ENCODE measurements around the gene DDA1. TPM values are rescaled to one million over a fixed set of nuclear protein-coding genes. Genes with fewer than 3 reads are reported as not detected.
A peak's percentile ranks its signal among the peaks of the same experiment; 100 is the strongest.

The DDA1 gene
- total and polyA plus RNA-seq, 2 of the 13 experiments (the other 11 are each of a cell fraction or from before 2014, with no cell fraction given) = 24.5 to 26.0 TPM

DNA sequence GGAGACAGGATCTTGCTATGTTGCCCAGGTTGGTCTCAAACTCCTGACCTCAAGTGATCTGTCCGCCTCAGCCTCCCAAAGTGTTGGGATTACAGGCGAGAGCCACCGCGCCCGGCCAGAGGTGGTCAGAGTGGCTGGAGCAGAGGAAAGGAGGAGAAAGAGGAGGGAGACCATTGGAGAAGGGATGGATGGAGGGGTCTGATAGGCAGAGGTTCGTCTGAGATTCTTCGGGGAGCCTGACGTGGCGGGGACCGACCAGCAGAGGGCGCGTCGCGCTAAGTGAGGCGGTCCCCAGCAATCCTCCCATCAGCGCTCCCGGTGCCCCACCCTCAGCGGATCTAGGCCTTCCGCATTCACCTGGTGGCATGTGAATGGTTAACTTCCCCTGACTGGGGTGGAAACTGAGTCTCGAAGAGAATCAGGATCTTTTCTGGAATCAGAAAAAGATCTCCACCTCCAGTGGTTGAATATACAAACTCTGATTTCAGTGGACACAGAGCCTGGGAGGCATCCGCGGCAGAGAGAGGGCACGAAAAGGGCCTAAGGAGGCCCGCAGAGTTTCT is 36.8 kb downstream of the DDA1 start (continued):
- no peak for TF ChIP-seq ZBTB3 (CRISPR knock-in tag; IDR thresholded peaks at IDR 0.05; ENCODE audit: borderline replicate concordance, low read depth)
- no peak for TF ChIP-seq ZNF674 (CRISPR knock-in tag; IDR thresholded peaks at IDR 0.05; ENCODE audit: low read depth)
- TF ChIP-seq, protein P1, sequence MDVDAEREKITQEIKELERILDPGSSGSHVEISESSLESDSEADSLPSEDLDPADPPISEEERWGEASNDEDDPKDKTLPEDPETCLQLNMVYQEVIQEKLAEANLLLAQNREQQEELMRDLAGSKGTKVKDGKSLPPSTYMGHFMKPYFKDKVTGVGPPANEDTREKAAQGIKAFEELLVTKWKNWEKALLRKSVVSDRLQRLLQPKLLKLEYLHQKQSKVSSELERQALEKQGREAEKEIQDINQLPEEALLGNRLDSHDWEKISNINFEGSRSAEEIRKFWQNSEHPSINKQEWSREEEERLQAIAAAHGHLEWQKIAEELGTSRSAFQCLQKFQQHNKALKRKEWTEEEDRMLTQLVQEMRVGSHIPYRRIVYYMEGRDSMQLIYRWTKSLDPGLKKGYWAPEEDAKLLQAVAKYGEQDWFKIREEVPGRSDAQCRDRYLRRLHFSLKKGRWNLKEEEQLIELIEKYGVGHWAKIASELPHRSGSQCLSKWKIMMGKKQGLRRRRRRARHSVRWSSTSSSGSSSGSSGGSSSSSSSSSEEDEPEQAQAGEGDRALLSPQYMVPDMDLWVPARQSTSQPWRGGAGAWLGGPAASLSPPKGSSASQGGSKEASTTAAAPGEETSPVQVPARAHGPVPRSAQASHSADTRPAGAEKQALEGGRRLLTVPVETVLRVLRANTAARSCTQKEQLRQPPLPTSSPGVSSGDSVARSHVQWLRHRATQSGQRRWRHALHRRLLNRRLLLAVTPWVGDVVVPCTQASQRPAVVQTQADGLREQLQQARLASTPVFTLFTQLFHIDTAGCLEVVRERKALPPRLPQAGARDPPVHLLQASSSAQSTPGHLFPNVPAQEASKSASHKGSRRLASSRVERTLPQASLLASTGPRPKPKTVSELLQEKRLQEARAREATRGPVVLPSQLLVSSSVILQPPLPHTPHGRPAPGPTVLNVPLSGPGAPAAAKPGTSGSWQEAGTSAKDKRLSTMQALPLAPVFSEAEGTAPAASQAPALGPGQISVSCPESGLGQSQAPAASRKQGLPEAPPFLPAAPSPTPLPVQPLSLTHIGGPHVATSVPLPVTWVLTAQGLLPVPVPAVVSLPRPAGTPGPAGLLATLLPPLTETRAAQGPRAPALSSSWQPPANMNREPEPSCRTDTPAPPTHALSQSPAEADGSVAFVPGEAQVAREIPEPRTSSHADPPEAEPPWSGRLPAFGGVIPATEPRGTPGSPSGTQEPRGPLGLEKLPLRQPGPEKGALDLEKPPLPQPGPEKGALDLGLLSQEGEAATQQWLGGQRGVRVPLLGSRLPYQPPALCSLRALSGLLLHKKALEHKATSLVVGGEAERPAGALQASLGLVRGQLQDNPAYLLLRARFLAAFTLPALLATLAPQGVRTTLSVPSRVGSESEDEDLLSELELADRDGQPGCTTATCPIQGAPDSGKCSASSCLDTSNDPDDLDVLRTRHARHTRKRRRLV (CRISPR knock-in tag; IDR thresholded peaks at IDR 0.05) = no peak
- no peak for TF ChIP-seq TFAP4 (IDR thresholded peaks at IDR 0.05; ENCODE audit: borderline replicate concordance, low read depth)
- no peak for TF ChIP-seq SP2 (CRISPR knock-in tag; IDR thresholded peaks at IDR 0.05)
- TF ChIP-seq, protein P2, sequence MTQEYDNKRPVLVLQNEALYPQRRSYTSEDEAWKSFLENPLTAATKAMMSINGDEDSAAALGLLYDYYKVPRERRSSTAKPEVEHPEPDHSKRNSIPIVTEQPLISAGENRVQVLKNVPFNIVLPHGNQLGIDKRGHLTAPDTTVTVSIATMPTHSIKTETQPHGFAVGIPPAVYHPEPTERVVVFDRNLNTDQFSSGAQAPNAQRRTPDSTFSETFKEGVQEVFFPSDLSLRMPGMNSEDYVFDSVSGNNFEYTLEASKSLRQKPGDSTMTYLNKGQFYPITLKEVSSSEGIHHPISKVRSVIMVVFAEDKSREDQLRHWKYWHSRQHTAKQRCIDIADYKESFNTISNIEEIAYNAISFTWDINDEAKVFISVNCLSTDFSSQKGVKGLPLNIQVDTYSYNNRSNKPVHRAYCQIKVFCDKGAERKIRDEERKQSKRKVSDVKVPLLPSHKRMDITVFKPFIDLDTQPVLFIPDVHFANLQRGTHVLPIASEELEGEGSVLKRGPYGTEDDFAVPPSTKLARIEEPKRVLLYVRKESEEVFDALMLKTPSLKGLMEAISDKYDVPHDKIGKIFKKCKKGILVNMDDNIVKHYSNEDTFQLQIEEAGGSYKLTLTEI (CRISPR knock-in tag; conservative IDR thresholded peaks at IDR 0.05) = no peak
- TF ChIP-seq, protein P3, sequence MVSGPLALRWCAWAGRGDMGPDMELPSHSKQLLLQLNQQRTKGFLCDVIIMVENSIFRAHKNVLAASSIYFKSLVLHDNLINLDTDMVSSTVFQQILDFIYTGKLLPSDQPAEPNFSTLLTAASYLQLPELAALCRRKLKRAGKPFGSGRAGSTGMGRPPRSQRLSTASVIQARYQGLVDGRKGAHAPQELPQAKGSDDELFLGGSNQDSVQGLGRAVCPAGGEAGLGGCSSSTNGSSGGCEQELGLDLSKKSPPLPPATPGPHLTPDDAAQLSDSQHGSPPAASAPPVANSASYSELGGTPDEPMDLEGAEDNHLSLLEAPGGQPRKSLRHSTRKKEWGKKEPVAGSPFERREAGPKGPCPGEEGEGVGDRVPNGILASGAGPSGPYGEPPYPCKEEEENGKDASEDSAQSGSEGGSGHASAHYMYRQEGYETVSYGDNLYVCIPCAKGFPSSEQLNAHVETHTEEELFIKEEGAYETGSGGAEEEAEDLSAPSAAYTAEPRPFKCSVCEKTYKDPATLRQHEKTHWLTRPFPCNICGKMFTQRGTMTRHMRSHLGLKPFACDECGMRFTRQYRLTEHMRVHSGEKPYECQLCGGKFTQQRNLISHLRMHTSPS (CRISPR knock-in tag; IDR thresholded peaks at IDR 0.05; ENCODE audit: low read depth) = no peak
- TF ChIP-seq ZNF891 (CRISPR knock-in tag; IDR thresholded peaks at IDR 0.05) = peak; percentile 56; the same call in 1 of the 2 replicates
- no peak for TF ChIP-seq SRSF1 (optimal IDR thresholded peaks at IDR 0.05; ENCODE audit: low read depth, low read length)
- TF ChIP-seq, protein P4, sequence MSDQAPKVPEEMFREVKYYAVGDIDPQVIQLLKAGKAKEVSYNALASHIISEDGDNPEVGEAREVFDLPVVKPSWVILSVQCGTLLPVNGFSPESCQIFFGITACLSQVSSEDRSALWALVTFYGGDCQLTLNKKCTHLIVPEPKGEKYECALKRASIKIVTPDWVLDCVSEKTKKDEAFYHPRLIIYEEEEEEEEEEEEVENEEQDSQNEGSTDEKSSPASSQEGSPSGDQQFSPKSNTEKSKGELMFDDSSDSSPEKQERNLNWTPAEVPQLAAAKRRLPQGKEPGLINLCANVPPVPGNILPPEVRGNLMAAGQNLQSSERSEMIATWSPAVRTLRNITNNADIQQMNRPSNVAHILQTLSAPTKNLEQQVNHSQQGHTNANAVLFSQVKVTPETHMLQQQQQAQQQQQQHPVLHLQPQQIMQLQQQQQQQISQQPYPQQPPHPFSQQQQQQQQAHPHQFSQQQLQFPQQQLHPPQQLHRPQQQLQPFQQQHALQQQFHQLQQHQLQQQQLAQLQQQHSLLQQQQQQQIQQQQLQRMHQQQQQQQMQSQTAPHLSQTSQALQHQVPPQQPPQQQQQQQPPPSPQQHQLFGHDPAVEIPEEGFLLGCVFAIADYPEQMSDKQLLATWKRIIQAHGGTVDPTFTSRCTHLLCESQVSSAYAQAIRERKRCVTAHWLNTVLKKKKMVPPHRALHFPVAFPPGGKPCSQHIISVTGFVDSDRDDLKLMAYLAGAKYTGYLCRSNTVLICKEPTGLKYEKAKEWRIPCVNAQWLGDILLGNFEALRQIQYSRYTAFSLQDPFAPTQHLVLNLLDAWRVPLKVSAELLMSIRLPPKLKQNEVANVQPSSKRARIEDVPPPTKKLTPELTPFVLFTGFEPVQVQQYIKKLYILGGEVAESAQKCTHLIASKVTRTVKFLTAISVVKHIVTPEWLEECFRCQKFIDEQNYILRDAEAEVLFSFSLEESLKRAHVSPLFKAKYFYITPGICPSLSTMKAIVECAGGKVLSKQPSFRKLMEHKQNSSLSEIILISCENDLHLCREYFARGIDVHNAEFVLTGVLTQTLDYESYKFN (CRISPR knock-in tag; conservative IDR thresholded peaks at IDR 0.05) = no peak
- TF ChIP-seq PCBP1 (IDR thresholded peaks at IDR 0.05; ENCODE audit: borderline replicate concordance, low read depth, low read length) = no peak
- no peak for TF ChIP-seq ATF7 (IDR thresholded peaks at IDR 0.05)
- TF ChIP-seq ATF7 (CRISPR knock-in tag; IDR thresholded peaks at IDR 0.05) = no peak
- no peak for TF ChIP-seq ZNF350 (CRISPR knock-in tag; IDR thresholded peaks at IDR 0.05; ENCODE audit: borderline replicate concordance, low read depth)
- TF ChIP-seq MLLT10 (CRISPR knock-in tag; IDR thresholded peaks at IDR 0.05) = no peak
- no peak for TF ChIP-seq CCAR2 (optimal IDR thresholded peaks at IDR 0.05; ENCODE audit: low read depth, low read length)
